Measurements from ENCODE around the gene CRKL.
"Not testable (repeated sequence)": the region's sequence is repeated elsewhere in the genome, so short reads cannot be mapped to it uniquely, and the experiment has no call there.

The CRKL gene

GRCh38 chr22:20922141-20922751 lies 5.0 kb downstream of the CRKL start:
- CTCF ChIA-PET, result interaction anchor here (1.1 to 1.6 kb wide), 4 partner anchors 9 to 60 kb away, joined by 3 to 5 read pairs (median 4); partner anchors contain the start of gene LZTR1
- Histone ChIP-seq H3K36me3 (ENCODE audit: control insufficient read depth in 4 of 4, insufficient read depth in 4 of 4, low read length in 3 of 4) (peaks cover 0 to 14% (median 3%) of the 10 kb centered on the region in 4 experiments), H3K27me3 (replicated peaks in 2 of 5; ENCODE audit: control insufficient read depth in 4 of 5, insufficient read depth in 5 of 5, low read length in 4 of 5) (no peaks in the 10 kb centered on the region), H3K9me3 (ENCODE audit: control extremely low read depth in 1 of 5, control insufficient read depth in 4 of 5, insufficient read depth in 2 of 5, low read depth in 1 of 5, low read length in 4 of 5) (no peaks in the 10 kb centered on the region), H3K4me3 (ENCODE audit: control insufficient read depth in 1 of 7, extremely low read depth in 1 of 7, insufficient read depth in 4 of 7, low read depth in 2 of 7, low read length in 6 of 7) (no peak overlapping the region), H3K27ac (ENCODE audit: insufficient read depth in 1 of 2, low read depth in 1 of 2, low read length in 2 of 2, poor library complexity in 1 of 2, severe bottlenecking in 2 of 2) (peak overlapping the region in 1 of 2 experiments; percentile 25), H3K4me1 (ENCODE audit: control extremely low read depth in 1 of 4, control insufficient read depth in 4 of 4, insufficient read depth in 4 of 4, low read length in 3 of 4) (peaks cover 12 to 44% (median 34%) of the 10 kb centered on the region in 4 experiments)
- no peak for DNase-seq
- POLR2A ChIA-PET, result no interaction called here
- 67% methylated on average over 3 of the region's 3 CpGs for WGBS (ENCODE audit: insufficient coverage)

GRCh38 chr22:20926243-20926642 lies 9.0 kb downstream of the CRKL start:
- peaks cover 0 to 24% (median 18%) of the 10 kb centered on the region in 4 experiments for H3K4me1 ChIP-seq (ENCODE audit: control extremely low read depth in 1 of 4, control insufficient read depth in 4 of 4, insufficient read depth in 4 of 4, low read length in 3 of 4)
- DNase-seq, result no peak
- H3K9me3 ChIP-seq (ENCODE audit: control extremely low read depth in 1 of 5, control insufficient read depth in 4 of 5, insufficient read depth in 2 of 5, low read depth in 1 of 5, low read length in 4 of 5), result no peaks in the 10 kb centered on the region
- peaks cover 0 to 7% (median 3%) of the 10 kb centered on the region in 4 experiments for H3K36me3 ChIP-seq (ENCODE audit: control insufficient read depth in 4 of 4, insufficient read depth in 4 of 4, low read length in 3 of 4)
- H3K4me3 ChIP-seq (ENCODE audit: control insufficient read depth in 1 of 7, extremely low read depth in 1 of 7, insufficient read depth in 4 of 7, low read depth in 2 of 7, low read length in 6 of 7), result no peak overlapping the region
- WGBS (ENCODE audit: insufficient coverage), result 94% methylated on average over 2 of the region's 2 CpGs
- H3K27ac ChIP-seq (ENCODE audit: insufficient read depth in 1 of 2, low read depth in 1 of 2, low read length in 2 of 2, poor library complexity in 1 of 2, severe bottlenecking in 2 of 2), result no peak overlapping the region
- no peaks in the 10 kb centered on the region for H3K27me3 ChIP-seq (replicated peaks in 2 of 5; ENCODE audit: control insufficient read depth in 4 of 5, insufficient read depth in 5 of 5, low read length in 4 of 5)
- ChIA-PET CTCF (interaction anchor here (0.6 to 1.8 kb wide), 4 partner anchors 15 to 741 kb away, joined by 3 to 9 read pairs (median 5); no protein-coding TSS in a partner anchor), POLR2A (no interaction called here)

- Histone ChIP-seq H3K4me3 (ENCODE audit: control insufficient read depth in 1 of 7, extremely low read depth in 1 of 7, insufficient read depth in 4 of 7, low read depth in 2 of 7, low read length in 6 of 7) (no peak overlapping the region), H3K9me3 (ENCODE audit: control extremely low read depth in 1 of 5, control insufficient read depth in 4 of 5, insufficient read depth in 2 of 5, low read depth in 1 of 5, low read length in 4 of 5) (no peaks in the 10 kb centered on the region), H3K4me1 (ENCODE audit: control extremely low read depth in 1 of 4, control insufficient read depth in 4 of 4, insufficient read depth in 4 of 4, low read length in 3 of 4) (peaks cover 0 to 27% (median 16%) of the 10 kb centered on the region in 4 experiments), H3K27ac (ENCODE audit: insufficient read depth in 1 of 2, low read depth in 1 of 2, low read length in 2 of 2, poor library complexity in 1 of 2, severe bottlenecking in 2 of 2) (no peak overlapping the region), H3K27me3 (replicated peaks in 2 of 5; ENCODE audit: control insufficient read depth in 4 of 5, insufficient read depth in 5 of 5, low read length in 4 of 5) (no peaks in the 10 kb centered on the region), H3K36me3 (ENCODE audit: control insufficient read depth in 4 of 4, insufficient read depth in 4 of 4, low read length in 3 of 4) (peaks cover 0 to 7% (median 1%) of the 10 kb centered on the region in 4 experiments)
- ChIA-PET POLR2A (no interaction called here), CTCF (interaction anchor here (0.6 to 1.8 kb wide), 4 partner anchors 9 to 39 kb away, joined by 3 to 9 read pairs (median 4); partner anchors contain the start of gene AIFM3)
- DNase-seq, result no peak
- WGBS (ENCODE audit: insufficient coverage), result 100% methylated on average over 1 of the region's 4 CpGs
Observed at GRCh38 chr22:20927940-20928572, 10.8 kb downstream of the CRKL start.

GRCh38 chr22:20928573-20928967 lies 11.4 kb downstream of the CRKL start:
- no peaks in the 10 kb centered on the region for H3K27me3 ChIP-seq (replicated peaks in 2 of 5; ENCODE audit: control insufficient read depth in 4 of 5, insufficient read depth in 5 of 5, low read length in 4 of 5)
- H3K27ac ChIP-seq (ENCODE audit: insufficient read depth in 1 of 2, low read depth in 1 of 2, low read length in 2 of 2, poor library complexity in 1 of 2, severe bottlenecking in 2 of 2), result no peak overlapping the region
- ChIA-PET CTCF (interaction anchor here (0.6 to 1.8 kb wide), 5 partner anchors 9 to 118 kb away, joined by 3 to 9 read pairs (median 3); partner anchors contain the start of gene AIFM3), POLR2A (no interaction called here)
- H3K4me3 ChIP-seq (ENCODE audit: control insufficient read depth in 1 of 7, extremely low read depth in 1 of 7, insufficient read depth in 4 of 7, low read depth in 2 of 7, low read length in 6 of 7), result no peak overlapping the region
- peaks cover 0 to 27% (median 16%) of the 10 kb centered on the region in 4 experiments for H3K4me1 ChIP-seq (ENCODE audit: control extremely low read depth in 1 of 4, control insufficient read depth in 4 of 4, insufficient read depth in 4 of 4, low read length in 3 of 4)
- WGBS (ENCODE audit: insufficient coverage), result no CpG with 5 or more reads among the region's 4 CpGs
- no peaks in the 10 kb centered on the region for H3K9me3 ChIP-seq (ENCODE audit: control extremely low read depth in 1 of 5, control insufficient read depth in 4 of 5, insufficient read depth in 2 of 5, low read depth in 1 of 5, low read length in 4 of 5)
- no peak for DNase-seq
- peaks cover 0 to 8% (median 1%) of the 10 kb centered on the region in 4 experiments for H3K36me3 ChIP-seq (ENCODE audit: control insufficient read depth in 4 of 4, insufficient read depth in 4 of 4, low read length in 3 of 4)

- no peaks in the 10 kb centered on the region for H3K27me3 ChIP-seq (replicated peaks in 2 of 5; ENCODE audit: control insufficient read depth in 4 of 5, insufficient read depth in 5 of 5, low read length in 4 of 5)
- no peak overlapping the region for H3K4me3 ChIP-seq (ENCODE audit: control insufficient read depth in 1 of 7, extremely low read depth in 1 of 7, insufficient read depth in 4 of 7, low read depth in 2 of 7, low read length in 6 of 7)
- POLR2A ChIA-PET, result no interaction called here
- H3K4me1 ChIP-seq (ENCODE audit: control extremely low read depth in 1 of 4, control insufficient read depth in 4 of 4, insufficient read depth in 4 of 4, low read length in 3 of 4), result peaks cover 0 to 27% (median 16%) of the 10 kb centered on the region in 4 experiments
- no CpG with 5 or more reads among the region's 1 CpG for WGBS (ENCODE audit: insufficient coverage)
- DNase-seq, result no peak
- H3K27ac ChIP-seq (ENCODE audit: insufficient read depth in 1 of 2, low read depth in 1 of 2, low read length in 2 of 2, poor library complexity in 1 of 2, severe bottlenecking in 2 of 2), result peak overlapping the region in 1 of 2 experiments; percentile 32
- no peaks in the 10 kb centered on the region for H3K9me3 ChIP-seq (ENCODE audit: control extremely low read depth in 1 of 5, control insufficient read depth in 4 of 5, insufficient read depth in 2 of 5, low read depth in 1 of 5, low read length in 4 of 5)
- CTCF ChIA-PET, result no interaction called here
- peaks cover 2 to 18% (median 10%) of the 10 kb centered on the region in 4 experiments for H3K36me3 ChIP-seq (ENCODE audit: control insufficient read depth in 4 of 4, insufficient read depth in 4 of 4, low read length in 3 of 4)
Observed at GRCh38 chr22:20930004-20930403, 12.8 kb downstream of the CRKL start.

GRCh38 chr22:20930435-20930834 lies 13.2 kb downstream of the CRKL start:
- H3K4me3 ChIP-seq (ENCODE audit: control insufficient read depth in 1 of 7, extremely low read depth in 1 of 7, insufficient read depth in 4 of 7, low read depth in 2 of 7, low read length in 6 of 7); H3K9me3 ChIP-seq (ENCODE audit: control extremely low read depth in 1 of 5, control insufficient read depth in 4 of 5, insufficient read depth in 2 of 5, low read depth in 1 of 5, low read length in 4 of 5); CTCF ChIA-PET; H3K27me3 ChIP-seq (replicated peaks in 2 of 5; ENCODE audit: control insufficient read depth in 4 of 5, insufficient read depth in 5 of 5, low read length in 4 of 5); POLR2A ChIA-PET; DNase-seq: not testable (repeated sequence)
- Histone ChIP-seq H3K36me3 (ENCODE audit: control insufficient read depth in 4 of 4, insufficient read depth in 4 of 4, low read length in 3 of 4) (peaks cover 2 to 22% (median 12%) of the 10 kb centered on the region in 4 experiments), H3K4me1 (ENCODE audit: control extremely low read depth in 1 of 4, control insufficient read depth in 4 of 4, insufficient read depth in 4 of 4, low read length in 3 of 4) (peaks cover 0 to 24% (median 13%) of the 10 kb centered on the region in 4 experiments), H3K27ac (ENCODE audit: insufficient read depth in 1 of 2, low read depth in 1 of 2, low read length in 2 of 2, poor library complexity in 1 of 2, severe bottlenecking in 2 of 2) (peak overlapping the region in 1 of 2 experiments; percentile 32)
- WGBS (ENCODE audit: insufficient coverage), result 100% methylated on average over 6 of the region's 12 CpGs

Measured in common myeloid progenitor, CD34-positive (primary cell).